GM23338 (cell line): ENCODE data around the gene PBX3. TPM values are rescaled to one million over a fixed set of nuclear protein-coding genes. Genes with fewer than 3 reads are reported as not detected.

ENCODE experiments used
- ATAC-seq: fragments of 200-7000 bp; cut with Tn5 transposase; 3 replicates; pipeline ENCODE4 v1.9.1; 2020
- DNase-seq: peaks from one replicate; pipeline ENCODE4 v3.0.0-alpha.2; 2015; ENCODE audit warnings: low spot score
- H2AFZ ChIP-seq: fragments of 200-600 bp; sonication (generic); 2 replicates; pipeline ENCODE4 v1.8.0; 2016; ENCODE audit warnings: antibody characterized with exemption, mild to moderate bottlenecking, moderate library complexity
- H3F3A ChIP-seq: fragments of 200-600 bp; sonication (generic); replicated peaks from 2 replicates; pipeline ENCODE4 v1.8.0; 2017; ENCODE audit warnings: antibody characterized with exemption, mixed run types, low read depth
- H3K27ac ChIP-seq: fragments of 200-600 bp; sonication (generic); 2 replicates; pipeline ENCODE4 v1.6.1; 2016; ENCODE audit warnings: low read depth
- H3K27me3 ChIP-seq: fragments of 200-600 bp; sonication (generic); 2 replicates; pipeline ENCODE4 v1.8.0; 2016; ENCODE audit warnings: mild to moderate bottlenecking, mixed run types, moderate library complexity; ENCODE audit not compliant: insufficient read depth
- H3K36me3 ChIP-seq: fragments of 200-600 bp; sonication (generic); 2 replicates; pipeline ENCODE4 v1.8.0; 2016; ENCODE audit warnings: mild to moderate bottlenecking; ENCODE audit not compliant: insufficient read depth
- H3K4me1 ChIP-seq: fragments of 200-600 bp; sonication (generic); 2 replicates; pipeline ENCODE4 v1.8.0; 2016; ENCODE audit warnings: mild to moderate bottlenecking, moderate library complexity; ENCODE audit not compliant: insufficient read depth
- H3K4me2 ChIP-seq: fragments of 200-600 bp; sonication (generic); 2 replicates; pipeline ENCODE4 v1.7.1; 2017; ENCODE audit warnings: mixed run types
- H3K4me3 ChIP-seq: fragments of 200-600 bp; sonication (generic); 2 replicates; pipeline ENCODE4 v1.6.1; 2016; ENCODE audit warnings: mixed run types
- H3K79me2 ChIP-seq: fragments of 200-600 bp; sonication (generic); replicated peaks from 2 replicates; pipeline ENCODE4 v1.8.0; 2017; ENCODE audit warnings: mild to moderate bottlenecking; ENCODE audit not compliant: insufficient read depth
- H3K9me2 ChIP-seq: fragments of 200-600 bp; sonication (generic); 2 replicates; pipeline ENCODE4 v1.8.0; 2017; ENCODE audit not compliant: insufficient read depth
- H4K20me1 ChIP-seq: fragments of 200-600 bp; sonication (generic); replicated peaks from 2 replicates; pipeline ENCODE4 v1.8.0; 2017; ENCODE audit warnings: mild to moderate bottlenecking; ENCODE audit not compliant: insufficient read depth
- H3K27ac Mint-ChIP-seq: 2 replicates; pipeline ENCODE4 v1.8.0; 2020; ENCODE audit warnings: inconsistent platforms, mild to moderate bottlenecking, moderate library complexity, mixed read lengths
- H3K27me3 Mint-ChIP-seq: 3 replicates; pipeline ENCODE4 v1.8.0; 2022; ENCODE audit warnings: low read depth, mild to moderate bottlenecking, moderate library complexity, mixed read lengths, inconsistent platforms; ENCODE audit not compliant: insufficient read depth, poor library complexity
- H3K36me3 Mint-ChIP-seq: 3 replicates; pipeline ENCODE4 v1.8.0; 2021; ENCODE audit warnings: low read depth, mild to moderate bottlenecking, inconsistent platforms, moderate library complexity, mixed read lengths
- H3K4me1 Mint-ChIP-seq: 3 replicates; pipeline ENCODE4 v1.8.0; 2020; ENCODE audit warnings: mild to moderate bottlenecking, inconsistent platforms, mixed read lengths
- H3K4me3 Mint-ChIP-seq: 3 replicates; pipeline ENCODE4 v1.8.0; 2021; ENCODE audit warnings: moderate library complexity, mild to moderate bottlenecking, inconsistent platforms, mixed read lengths
- H3K9me3 Mint-ChIP-seq: 3 replicates; pipeline ENCODE4 v1.8.0; 2020; ENCODE audit warnings: moderate library complexity, mild to moderate bottlenecking, inconsistent platforms, mixed read lengths
- CTCF ChIP-seq, 2 experiments: fragments of 200-600 bp in 1 of 2; sonication (generic) in 1 of 2; conservative IDR thresholded peaks; 2 replicates each; pipeline versions ENCODE4 v1.5.1 to v1.6.1; 2016 to 2017; ENCODE audit warnings: antibody characterized with exemption in 2 of 2, low read depth in 2 of 2, mild to moderate bottlenecking in 2 of 2, moderate library complexity in 1 of 2
- JUNB ChIP-seq: IDR thresholded peaks from one replicate; pipeline ENCODE4 v1.6.1; 2016; ENCODE audit warnings: antibody characterized with exemption; ENCODE audit not compliant: unreplicated experiment
- NANOG ChIP-seq: IDR thresholded peaks from 2 replicates; pipeline ENCODE4 v1.6.1; 2016; ENCODE audit warnings: antibody characterized with exemption, borderline replicate concordance
- POLR2AphosphoS5 ChIP-seq: IDR thresholded peaks from 2 replicates; pipeline ENCODE4 v1.6.1; 2016; ENCODE audit warnings: antibody characterized with exemption, low read depth
- ZNF114 ChIP-seq: fragments of 250-450 bp; sonication (Bioruptor Pico); IDR thresholded peaks from 2 replicates; pipeline ENCODE4 v1.5.0; 2020; ENCODE audit warnings: mild to moderate bottlenecking, moderate library complexity
- ZNF331 ChIP-seq: fragments of 250-450 bp; sonication (Bioruptor Pico); IDR thresholded peaks from 2 replicates; pipeline ENCODE4 v1.5.0; 2020; ENCODE audit warnings: low read depth, mild to moderate bottlenecking, moderate library complexity
- ZNF462 ChIP-seq: fragments of 250-450 bp; sonication (Bioruptor Pico); IDR thresholded peaks from 2 replicates; pipeline ENCODE4 v1.5.0; 2020; ENCODE audit warnings: mild to moderate bottlenecking, moderate library complexity
- polyA plus RNA-seq: library from polyadenylated mRNA; unstranded; fragments of >200 nt; fragmentation: Nextera tagmentation; extraction: Ambion mirVana; gene quantifications from 2 replicates; pipeline ENCODE4 v1.2.1, GENCODE V29; 2016
- total RNA-seq: library from RNA; depleted of rRNA; stranded (reverse); fragments of >200 nt; shearing (Covaris generic); gene quantifications from 2 replicates; pipeline ENCODE4 v1.2.3, GENCODE V29; 2014
- TF ChIP-seq, protein P1 (sequence below): IDR thresholded peaks from one replicate; pipeline ENCODE4 v1.6.1; 2018; ENCODE audit warnings: antibody characterized with exemption; ENCODE audit not compliant: unreplicated experiment

PBX3 gene
- total and polyA plus RNA-seq, 2 experiments from 2014 or later = 28.9 to 50.5 TPM

DNA sequence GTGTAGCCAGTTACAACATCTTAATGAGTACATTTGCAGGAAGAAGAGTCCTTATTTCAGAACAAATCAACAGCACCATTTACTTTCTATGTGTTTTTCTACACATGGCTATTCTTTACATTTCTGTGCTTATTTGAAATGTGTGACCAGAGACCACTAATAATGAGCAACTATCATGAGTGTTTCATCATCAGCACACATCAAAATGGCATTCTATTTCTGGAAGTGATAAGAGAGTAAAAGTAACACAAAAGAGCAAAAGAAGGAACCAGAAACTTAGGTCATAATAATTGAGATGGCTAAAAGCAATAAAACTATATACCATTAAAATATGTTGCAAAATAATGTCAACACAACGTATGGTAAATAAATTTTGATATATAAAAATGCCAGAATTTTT, 159.7 kb downstream of the PBX3 start:
- Histone ChIP-seq H3K79me2 (peaks cover 60% of the 10 kb centered on the region), H3K4me2 (no peak overlapping the region), H3F3A (no peaks in the 10 kb centered on the region), H3K9me2 (no peaks in the 10 kb centered on the region), H3K27ac (no peak overlapping the region), H3K27me3 (no peaks in the 10 kb centered on the region), H4K20me1 (no peaks in the 10 kb centered on the region), H3K4me3 (no peak overlapping the region), H3K4me1 (peaks cover 38% of the 10 kb centered on the region), H2AFZ (no peak overlapping the region), H3K36me3 (no peaks in the 10 kb centered on the region)
- Mint-ChIP-seq H3K36me3 (no peaks in the 10 kb centered on the region), H3K4me1 (peaks cover 55% of the 10 kb centered on the region), H3K4me3 (no peak overlapping the region), H3K9me3 (no peaks in the 10 kb centered on the region), H3K27ac (no peak overlapping the region), H3K27me3 (no peaks in the 10 kb centered on the region)
- no peak for ATAC-seq
- TF ChIP-seq, protein P1, sequence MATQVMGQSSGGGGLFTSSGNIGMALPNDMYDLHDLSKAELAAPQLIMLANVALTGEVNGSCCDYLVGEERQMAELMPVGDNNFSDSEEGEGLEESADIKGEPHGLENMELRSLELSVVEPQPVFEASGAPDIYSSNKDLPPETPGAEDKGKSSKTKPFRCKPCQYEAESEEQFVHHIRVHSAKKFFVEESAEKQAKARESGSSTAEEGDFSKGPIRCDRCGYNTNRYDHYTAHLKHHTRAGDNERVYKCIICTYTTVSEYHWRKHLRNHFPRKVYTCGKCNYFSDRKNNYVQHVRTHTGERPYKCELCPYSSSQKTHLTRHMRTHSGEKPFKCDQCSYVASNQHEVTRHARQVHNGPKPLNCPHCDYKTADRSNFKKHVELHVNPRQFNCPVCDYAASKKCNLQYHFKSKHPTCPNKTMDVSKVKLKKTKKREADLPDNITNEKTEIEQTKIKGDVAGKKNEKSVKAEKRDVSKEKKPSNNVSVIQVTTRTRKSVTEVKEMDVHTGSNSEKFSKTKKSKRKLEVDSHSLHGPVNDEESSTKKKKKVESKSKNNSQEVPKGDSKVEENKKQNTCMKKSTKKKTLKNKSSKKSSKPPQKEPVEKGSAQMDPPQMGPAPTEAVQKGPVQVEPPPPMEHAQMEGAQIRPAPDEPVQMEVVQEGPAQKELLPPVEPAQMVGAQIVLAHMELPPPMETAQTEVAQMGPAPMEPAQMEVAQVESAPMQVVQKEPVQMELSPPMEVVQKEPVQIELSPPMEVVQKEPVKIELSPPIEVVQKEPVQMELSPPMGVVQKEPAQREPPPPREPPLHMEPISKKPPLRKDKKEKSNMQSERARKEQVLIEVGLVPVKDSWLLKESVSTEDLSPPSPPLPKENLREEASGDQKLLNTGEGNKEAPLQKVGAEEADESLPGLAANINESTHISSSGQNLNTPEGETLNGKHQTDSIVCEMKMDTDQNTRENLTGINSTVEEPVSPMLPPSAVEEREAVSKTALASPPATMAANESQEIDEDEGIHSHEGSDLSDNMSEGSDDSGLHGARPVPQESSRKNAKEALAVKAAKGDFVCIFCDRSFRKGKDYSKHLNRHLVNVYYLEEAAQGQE = no peak
- TF ChIP-seq ZNF114 (CRISPR knock-in tag) = no peak
- no peak for TF ChIP-seq POLR2AphosphoS5
- TF ChIP-seq NANOG = no peak
- TF ChIP-seq ZNF331 (CRISPR knock-in tag) = no peak
- no peak for DNase-seq

- H3K4me3 ChIP-seq = no peak overlapping the region
- H3K27me3 Mint-ChIP-seq = no peaks in the 10 kb centered on the region
- no peaks in the 10 kb centered on the region for H3K9me3 Mint-ChIP-seq
- no peaks in the 10 kb centered on the region for H3K9me2 ChIP-seq
- H2AFZ ChIP-seq = no peak overlapping the region
- peaks cover 54% of the 10 kb centered on the region for H3K79me2 ChIP-seq
- H4K20me1 ChIP-seq = no peaks in the 10 kb centered on the region
- H3K27ac ChIP-seq = peak overlapping the region; percentile 28; the same call in 1 of the 2 replicates
- H3K4me2 ChIP-seq = no peak overlapping the region
- peak overlapping the region; percentile 11; the same call in 1 of the 3 replicates for H3K4me3 Mint-ChIP-seq
- no peak for TF ChIP-seq ZNF114 (CRISPR knock-in tag)
- no peak for TF ChIP-seq CTCF (conservative IDR thresholded peaks at IDR 0.05; ENCODE audit: low read depth in 2 of 2)
- no peak for TF ChIP-seq JUNB
- TF ChIP-seq POLR2AphosphoS5 = no peak
- no peak for TF ChIP-seq ZNF462 (CRISPR knock-in tag)
- no peak for TF ChIP-seq ZNF331 (CRISPR knock-in tag)
- no peaks in the 10 kb centered on the region for H3K27me3 ChIP-seq
- no peaks in the 10 kb centered on the region for H3K36me3 Mint-ChIP-seq
- peak; percentile 79 for ATAC-seq
- H3K27ac Mint-ChIP-seq = peak overlapping the region; percentile 89
- H3F3A ChIP-seq = no peaks in the 10 kb centered on the region
- peaks cover 57% of the 10 kb centered on the region for H3K4me1 Mint-ChIP-seq
- peak; percentile 45 for DNase-seq
- no peaks in the 10 kb centered on the region for H3K36me3 ChIP-seq
- H3K4me1 ChIP-seq = peaks cover 39% of the 10 kb centered on the region
Observed at GRCh38 chr9:125908136-125908535, 161.0 kb downstream of the PBX3 start.
